Measurements from ENCODE around the gene FER1L5.
"Not testable (repeated sequence)": the region's sequence is repeated elsewhere in the genome, so short reads cannot be mapped to it uniquely, and the experiment has no call there.

FER1L5 gene

GRCh38 chr2:96637385-96638143, 5.0 kb upstream of the FER1L5 start:
- peak; percentile 82 for DNase-seq

- peak; percentile 90 for DNase-seq
Measured at GRCh38 chr2:96638144-96639121, 4.1 kb upstream of the FER1L5 start, which contains the start of gene KANSL3. TSS of gene KANSL3 (minus strand) at chr2:96638312. CDS start at chr2:96637135, 1,177 bp downstream.

DNA sequence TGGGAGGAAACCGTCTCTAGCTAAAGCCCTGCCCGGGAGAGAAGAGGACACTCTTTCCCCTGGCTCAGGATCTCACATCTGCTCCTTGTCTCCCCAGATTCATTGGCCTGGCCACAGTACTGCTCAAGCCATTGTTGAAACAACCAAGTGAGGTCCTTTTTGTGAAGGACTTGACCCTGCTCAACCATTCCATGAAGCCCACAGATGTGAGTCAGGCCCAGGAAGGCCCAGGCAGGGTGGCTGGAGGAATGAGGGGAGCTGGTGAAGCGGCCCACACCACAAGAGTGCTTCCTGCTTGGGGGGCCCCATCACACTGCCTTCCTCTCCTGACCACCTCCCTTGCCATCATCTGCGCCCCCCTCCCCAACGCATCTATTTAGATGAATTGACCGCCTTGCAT, 5.1 kb downstream of the FER1L5 start:
- no peak for DNase-seq

- DNase-seq, result no peak
Measured at GRCh38 chr2:96648306-96648930, 5.9 kb downstream of the FER1L5 start.

DNA sequence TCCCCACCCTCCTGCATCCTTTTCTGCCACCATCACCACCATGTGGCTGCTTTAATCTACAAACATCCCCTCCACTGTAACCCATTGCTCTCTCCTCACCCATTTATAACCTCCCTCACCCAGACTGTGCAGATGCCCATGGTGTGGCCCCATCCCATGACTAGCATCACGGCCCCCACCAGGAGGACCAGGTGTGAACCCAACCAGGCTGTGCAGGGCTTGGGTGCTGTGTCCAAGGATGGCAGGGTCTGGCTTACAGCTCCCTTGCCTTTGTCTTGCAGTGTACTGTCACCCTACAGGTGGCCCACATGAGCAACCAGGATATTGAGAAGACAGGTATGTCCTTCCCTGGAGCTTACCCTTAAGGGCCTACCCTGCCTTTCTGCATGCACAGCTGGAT, 6.8 kb downstream of the FER1L5 start:
- DNase-seq, result no peak

DNA sequence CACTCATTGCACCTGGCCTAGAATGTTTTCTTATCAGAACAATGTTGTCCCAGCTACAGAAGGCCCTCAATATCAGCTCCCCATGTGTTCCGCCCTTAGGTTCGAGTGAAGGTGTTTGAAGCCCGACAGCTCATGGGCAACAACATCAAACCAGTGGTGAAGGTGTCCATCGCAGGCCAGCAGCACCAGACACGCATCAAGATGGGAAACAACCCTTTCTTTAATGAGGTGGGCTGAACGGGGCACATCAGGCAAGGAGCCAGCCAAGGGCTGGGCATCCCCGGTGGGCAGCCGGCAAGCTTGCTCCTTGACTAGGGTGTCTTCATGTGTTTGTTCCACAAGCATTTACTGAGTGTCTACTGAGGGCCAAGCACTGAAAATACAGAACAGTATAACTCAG, 9.2 kb downstream of the FER1L5 start:
- no peak for DNase-seq

DNA sequence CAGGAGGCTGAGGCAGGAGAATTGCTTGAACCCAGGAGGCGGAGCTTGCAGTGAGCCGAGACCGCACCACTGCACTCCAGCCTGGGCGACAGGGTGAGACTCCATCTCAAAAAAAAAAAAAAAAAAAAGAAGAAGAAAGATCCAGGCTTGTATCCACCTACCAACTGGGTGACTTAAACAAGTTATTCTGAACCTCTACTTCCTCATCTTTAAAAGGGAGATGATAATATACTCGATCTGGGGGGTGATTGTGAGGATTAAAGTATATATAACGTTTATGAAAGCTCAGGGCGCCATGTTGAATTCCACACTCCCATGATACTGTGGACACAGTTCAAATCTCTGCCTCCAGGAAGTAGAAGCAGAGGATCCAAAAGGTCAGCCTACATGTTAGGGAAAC, 12.2 kb downstream of the FER1L5 start:
- not testable (repeated sequence) for DNase-seq

DNA sequence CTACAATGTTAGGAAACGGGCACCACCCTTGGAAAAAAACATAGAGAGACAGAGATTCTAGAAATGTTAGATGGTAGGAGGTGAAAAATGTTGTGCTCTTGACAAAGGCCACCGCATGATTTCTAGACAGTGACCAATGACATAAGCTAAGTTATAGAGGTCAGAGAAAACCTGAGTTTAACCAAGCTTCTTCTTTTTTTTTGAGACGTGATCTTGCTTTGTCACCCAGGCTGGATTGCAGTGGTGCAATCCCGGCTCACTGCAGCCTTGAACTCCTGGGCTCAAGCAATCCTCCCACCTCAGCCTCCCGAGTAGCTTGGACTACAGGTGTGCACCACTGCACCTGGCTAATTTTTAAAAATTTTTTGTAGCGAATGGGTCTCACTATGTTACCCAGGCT, 13.0 kb downstream of the FER1L5 start:
- DNase-seq, result no peak

DNA sequence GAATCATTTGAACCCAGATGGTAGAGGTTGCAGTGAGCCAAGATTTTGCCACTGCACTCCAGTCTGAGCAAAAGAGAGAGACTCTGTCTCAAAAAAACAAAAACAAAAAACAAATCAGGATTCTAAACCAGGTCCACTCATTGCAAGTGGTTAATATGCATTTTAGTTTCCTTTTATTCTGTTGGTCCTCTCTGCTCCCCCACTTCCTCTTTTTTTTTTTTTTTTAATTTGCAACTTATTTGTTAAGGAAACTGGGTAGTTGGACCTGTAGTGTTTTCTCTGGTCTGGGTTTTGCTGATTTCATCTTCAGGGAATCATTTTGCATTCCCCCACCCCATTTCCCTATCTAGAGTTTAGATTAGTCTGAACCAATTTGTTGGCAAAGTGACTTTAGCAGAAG, 14.0 kb downstream of the FER1L5 start:
- no peak for DNase-seq

DNA sequence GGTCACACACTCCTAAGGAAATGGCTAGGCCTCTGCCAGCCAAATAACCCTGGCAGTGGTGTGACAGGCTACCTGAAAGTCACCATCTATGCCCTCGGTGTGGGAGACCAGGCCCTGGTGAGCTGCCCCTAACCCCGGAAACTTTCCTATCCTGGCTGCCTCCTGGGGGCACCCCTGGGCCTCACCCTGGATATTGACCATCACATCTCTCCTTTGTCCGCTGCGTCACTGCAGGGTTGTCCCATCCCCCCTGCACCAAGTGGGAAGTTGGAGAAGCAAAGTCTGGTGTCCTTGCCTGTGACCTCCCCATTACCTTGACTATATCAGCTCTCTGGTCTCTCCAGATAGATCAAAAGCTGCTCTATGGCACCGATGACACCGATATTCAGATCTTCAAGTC, 18.8 kb downstream of the FER1L5 start:
- DNase-seq, result no peak

DNA sequence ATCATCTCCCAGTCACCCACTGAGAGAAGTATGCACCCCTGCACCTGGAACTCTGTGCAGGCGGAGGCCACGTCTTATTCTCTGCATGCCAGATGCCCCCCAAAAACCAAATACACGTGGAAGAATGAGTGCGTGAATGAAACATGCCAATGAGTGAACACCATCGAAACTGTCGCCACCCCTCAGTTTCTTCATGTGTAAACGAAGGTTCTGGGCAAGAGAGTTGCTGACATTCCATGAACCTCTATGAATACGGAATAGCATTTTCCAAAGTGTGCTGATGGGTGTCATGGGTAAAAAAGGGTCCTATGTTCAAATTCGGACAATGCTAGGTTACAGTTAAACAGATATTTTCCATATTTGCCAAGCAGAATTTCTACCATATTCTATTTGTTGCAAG, 19.8 kb downstream of the FER1L5 start:
- no peak for DNase-seq

DNA sequence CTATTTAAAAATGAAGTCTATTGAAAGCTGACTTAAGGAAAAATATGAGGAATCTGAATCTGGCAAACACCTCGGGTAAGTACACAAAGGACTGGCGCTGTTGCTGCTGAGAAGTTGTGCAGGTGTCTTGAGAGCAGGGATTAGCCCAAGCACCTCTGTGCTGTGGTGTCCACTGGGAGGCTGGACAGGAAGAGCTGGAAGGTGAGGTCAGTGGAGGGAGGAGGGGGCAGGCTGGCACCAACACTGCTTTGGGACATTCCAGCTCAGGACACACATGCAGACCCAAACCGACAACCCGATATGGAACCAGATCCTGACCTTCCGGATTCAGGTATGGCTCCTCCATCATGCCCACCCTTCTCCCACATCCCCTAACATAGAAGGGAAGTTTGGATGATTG, 20.6 kb downstream of the FER1L5 start:
- no peak for DNase-seq

DNA sequence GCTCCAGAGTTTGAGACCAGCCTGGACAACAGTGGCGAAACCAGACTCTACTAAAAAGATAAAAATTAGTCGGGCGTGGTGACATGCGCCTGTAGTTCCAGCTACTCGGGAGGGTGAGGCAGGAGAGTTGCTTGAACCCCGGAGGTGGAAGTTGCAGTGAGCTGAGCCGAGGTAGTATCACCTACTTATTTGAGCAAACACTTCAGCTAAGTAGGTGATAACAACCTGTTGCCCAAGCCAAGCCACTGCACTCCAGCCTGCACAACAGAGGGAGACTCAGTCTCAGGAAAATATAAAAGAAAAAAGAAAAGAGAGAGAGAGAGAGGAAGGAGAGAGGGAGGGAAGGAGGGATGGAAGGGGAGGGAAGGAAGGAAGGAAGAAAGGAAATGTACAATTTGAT, 21.3 kb downstream of the FER1L5 start:
- DNase-seq, result no peak

GRCh38 chr2:96664366-96664925, 21.9 kb downstream of the FER1L5 start:
- DNase-seq, result no peak

- peak; percentile 98 for DNase-seq
Measured at GRCh38 chr2:96665083-96665569, 22.6 kb downstream of the FER1L5 start.

DNA sequence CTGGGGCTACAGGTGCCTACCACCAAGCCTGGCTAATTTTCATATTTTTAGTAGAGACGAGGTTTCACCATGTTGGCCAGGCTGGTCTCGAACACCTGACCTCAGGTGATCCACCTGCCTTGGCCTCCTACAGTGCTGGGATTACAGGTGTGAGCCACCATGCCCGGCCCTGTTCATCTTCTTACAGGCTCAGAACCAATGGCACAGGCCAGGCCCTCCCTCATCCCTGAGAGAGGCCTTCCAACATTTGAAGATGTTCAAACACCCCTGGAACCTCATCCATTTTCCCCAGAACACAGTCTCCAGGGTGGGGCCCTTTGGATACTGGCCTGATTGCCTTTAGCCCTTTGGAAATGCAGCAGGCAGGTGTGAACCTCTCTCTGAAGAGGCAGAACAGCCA, 23.2 kb downstream of the FER1L5 start:
- not testable (repeated sequence) for DNase-seq

- no peak for DNase-seq
Measured at GRCh38 chr2:96668771-96669170, 26.2 kb downstream of the FER1L5 start.

DNA sequence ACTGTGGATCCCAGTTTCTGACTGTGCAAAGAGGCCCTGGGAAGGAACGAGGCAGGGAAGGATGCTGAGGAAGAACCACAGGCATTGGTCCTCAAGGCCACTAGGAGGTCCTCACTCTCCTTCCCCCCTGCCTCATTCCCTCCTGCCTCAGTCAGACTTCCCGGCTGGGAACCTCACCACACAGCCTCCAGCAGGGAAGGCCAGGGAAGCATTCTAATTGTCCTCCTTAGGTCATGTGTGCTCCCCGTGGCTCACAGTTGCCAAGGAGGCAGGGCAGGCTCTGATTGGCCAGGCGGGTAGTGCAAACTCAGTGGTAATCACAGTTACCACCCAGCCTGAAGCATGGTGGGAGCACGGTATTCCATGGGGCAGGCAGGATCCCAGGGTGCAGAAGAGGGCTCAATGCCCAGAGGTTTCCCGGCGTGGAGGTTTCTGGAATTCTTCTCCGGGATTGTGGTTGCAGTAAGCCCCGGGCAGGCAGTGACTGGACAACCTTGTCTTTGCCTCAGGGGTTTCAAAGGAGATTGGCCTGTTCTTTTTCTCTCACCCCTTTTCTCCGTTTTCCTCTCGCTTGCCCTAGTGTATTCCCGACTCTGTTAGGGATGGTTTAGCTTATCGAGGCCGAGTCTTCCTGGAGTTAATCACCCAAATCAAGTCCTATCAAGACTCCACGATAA, 27.1 kb downstream of the FER1L5 start:
- no peak for DNase-seq

GRCh38 chr2:96679848-96680247, 37.3 kb downstream of the FER1L5 start:
- no peak for DNase-seq

- DNase-seq, result no peak
Measured at GRCh38 chr2:96680561-96681141, 38.1 kb downstream of the FER1L5 start.

GRCh38 chr2:96681540-96681939, 39.0 kb downstream of the FER1L5 start:
- DNase-seq, result no peak

- DNase-seq, result no peak
Measured at GRCh38 chr2:96683307-96683706, 40.7 kb downstream of the FER1L5 start.

All from fibroblast of upper back skin (primary cell).